HG03196 (cell line): ENCODE results near the gene ADCK1.
"Not testable (repeated sequence)": the region's sequence is repeated elsewhere in the genome, so short reads cannot be mapped to it uniquely, and the experiment has no call there.

Experiments used
- ATAC-seq: cut with Tn5 transposase; IDR thresholded peaks from one replicate; pipeline ENCODE4 v1.9.1; 2021; ENCODE audit not compliant: unreplicated experiment

Gene ADCK1

GRCh38 chr14:77864085-77864484, 64.2 kb downstream of the ADCK1 start:
- no peak for ATAC-seq

DNA sequence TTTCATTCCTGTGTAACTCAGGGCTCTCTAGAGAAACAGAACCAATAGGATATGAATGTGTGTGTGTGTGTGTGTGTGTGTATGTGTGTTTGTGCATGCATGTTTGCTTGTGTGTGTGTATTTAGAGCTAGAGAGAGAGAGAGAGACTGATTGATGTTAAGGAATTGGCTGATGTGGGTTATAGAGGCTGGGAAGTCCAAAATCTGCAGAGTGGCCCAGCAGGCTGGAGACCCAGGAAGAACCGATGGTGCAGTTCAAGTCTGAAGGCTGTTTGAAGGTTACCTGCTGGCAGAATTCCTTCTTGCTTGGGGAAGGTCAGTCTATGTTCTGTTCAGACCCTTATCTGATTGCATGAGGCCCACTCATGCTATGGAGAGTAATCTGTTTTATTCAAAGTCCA, 64.7 kb downstream of the ADCK1 start:
- no peak for ATAC-seq

GRCh38 chr14:77865455-77865854, 65.5 kb downstream of the ADCK1 start:
- no peak for ATAC-seq

GRCh38 chr14:77866932-77867331, 67.0 kb downstream of the ADCK1 start:
- ATAC-seq = no peak

DNA sequence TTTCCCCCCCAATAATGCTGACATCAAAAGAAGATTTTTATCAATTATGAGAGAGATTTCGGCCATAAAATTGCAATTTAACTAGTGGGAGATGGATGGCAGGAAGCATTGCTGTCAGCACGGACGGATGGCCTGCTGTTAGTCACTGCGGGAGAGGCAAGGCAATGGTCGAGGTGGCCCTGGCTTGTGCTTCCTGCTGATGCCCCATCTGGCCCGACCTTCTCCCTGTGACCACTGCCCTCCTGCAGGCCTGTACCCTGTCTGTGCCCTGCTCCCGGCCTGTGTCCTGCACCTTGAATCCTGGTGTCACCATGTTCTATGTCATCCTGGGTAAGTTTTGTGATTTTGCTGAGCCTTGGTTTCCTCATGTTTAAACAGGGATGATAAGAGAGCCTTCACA, 67.6 kb downstream of the ADCK1 start:
- no peak for ATAC-seq

GRCh38 chr14:77868552-77869285, 68.8 kb downstream of the ADCK1 start:
- no peak for ATAC-seq

GRCh38 chr14:77869340-77869739, 69.4 kb downstream of the ADCK1 start:
- no peak for ATAC-seq

DNA sequence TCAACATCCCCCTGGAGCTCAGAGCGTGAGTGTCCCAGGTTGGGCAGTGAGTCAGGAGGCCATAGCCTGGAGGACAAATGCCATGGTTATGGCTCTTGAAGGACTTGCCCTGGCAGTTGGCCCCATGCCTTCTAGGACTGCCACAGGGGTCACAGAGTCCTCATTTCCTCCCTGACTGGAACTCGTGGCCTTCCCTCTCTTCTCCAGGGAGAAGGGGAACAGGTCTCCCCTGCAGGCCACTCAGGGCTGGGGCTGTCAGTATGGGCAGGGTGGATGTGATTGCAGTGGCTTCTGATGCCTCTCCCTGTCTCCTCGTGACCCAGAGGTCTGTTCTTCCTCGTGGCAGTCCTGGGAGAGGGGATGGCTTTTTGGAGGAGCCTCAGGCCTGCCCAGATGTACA, 70.7 kb downstream of the ADCK1 start:
- ATAC-seq = no peak

DNA sequence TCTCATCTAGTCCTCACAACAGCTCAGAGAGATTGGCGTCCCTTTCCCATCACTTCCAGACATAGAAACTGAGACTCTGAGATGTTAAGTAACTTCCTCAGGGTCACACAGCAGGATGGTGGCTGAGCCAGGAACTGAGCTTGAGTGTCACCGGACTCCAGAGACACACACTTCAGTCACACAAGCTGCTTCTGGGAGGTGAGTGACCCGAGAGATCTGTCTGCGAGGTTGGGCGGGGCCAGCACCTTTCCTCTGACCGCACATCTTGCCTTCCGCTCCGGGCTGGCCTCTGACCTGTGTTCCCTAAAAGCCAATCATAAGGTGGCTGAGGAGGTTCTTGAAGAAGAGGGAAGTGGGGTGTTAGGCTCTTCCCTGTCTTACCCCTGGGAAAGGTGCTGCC, 72.2 kb downstream of the ADCK1 start:
- no peak for ATAC-seq

GRCh38 chr14:77872983-77873382, 73.1 kb downstream of the ADCK1 start:
- no peak for ATAC-seq

DNA sequence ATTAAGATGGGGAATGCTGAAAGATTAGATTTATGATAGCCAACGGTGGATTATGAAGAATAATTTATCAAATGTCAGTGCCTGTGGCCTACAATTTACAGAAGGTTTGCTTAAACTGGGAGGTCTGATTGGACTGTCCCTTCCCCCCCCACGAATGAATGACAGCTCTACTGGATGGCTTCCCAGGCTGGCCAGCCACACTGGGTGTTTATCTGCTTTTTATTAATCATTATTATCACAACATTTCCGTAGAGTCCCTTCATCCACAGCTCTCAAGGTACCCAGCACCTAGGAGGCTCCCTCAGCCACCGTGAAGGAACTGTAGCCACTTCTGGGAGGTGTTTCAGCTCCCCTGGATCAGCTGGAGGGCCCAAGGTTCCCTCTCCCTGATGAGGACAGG, 78.9 kb downstream of the ADCK1 start:
- no peak for ATAC-seq

GRCh38 chr14:77880056-77880455, 80.1 kb downstream of the ADCK1 start:
- ATAC-seq = no peak

DNA sequence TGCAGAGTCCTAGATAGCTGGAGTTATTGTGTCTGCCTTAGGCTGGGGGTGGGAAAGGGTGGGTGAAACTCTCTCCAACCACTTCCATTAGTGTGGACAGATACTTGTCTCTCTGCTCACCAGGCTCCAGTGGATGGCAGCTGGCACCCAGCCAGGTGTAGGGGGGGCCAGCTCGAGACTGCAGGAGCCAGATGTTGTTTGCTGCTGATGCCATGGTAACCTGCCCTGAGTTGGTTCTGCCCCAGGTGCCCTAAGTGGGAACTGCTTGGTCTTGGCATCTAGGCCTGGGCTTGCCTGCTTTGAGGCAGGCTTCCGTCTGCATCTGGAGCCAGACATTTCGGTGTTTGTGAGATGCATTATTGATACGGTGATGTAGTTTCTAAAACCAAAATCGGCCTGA, 82.2 kb downstream of the ADCK1 start:
- ATAC-seq = no peak

GRCh38 chr14:77882636-77883035, 82.7 kb downstream of the ADCK1 start:
- no peak for ATAC-seq

GRCh38 chr14:77883131-77883846, 83.4 kb downstream of the ADCK1 start:
- ATAC-seq = no peak

DNA sequence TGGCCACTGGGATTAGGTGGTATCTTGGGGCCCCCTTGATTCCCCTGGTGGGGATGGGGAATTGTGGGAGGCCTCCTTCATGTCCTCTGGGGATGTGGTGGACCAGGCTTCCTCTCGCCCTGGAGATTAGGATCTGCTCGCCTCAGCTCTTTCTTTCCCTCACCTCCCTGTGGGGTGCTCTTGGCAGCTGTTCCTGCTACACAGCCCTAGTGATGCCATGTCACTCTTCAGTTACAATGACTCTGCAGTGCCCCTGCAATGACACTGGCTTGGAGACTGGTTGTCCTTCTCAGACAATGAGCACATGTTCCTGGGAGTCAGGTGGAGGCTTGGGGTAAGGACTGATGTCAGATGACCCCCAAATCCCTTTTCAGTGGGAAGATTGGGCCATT, 83.9 kb downstream of the ADCK1 start:
- ATAC-seq = no peak

DNA sequence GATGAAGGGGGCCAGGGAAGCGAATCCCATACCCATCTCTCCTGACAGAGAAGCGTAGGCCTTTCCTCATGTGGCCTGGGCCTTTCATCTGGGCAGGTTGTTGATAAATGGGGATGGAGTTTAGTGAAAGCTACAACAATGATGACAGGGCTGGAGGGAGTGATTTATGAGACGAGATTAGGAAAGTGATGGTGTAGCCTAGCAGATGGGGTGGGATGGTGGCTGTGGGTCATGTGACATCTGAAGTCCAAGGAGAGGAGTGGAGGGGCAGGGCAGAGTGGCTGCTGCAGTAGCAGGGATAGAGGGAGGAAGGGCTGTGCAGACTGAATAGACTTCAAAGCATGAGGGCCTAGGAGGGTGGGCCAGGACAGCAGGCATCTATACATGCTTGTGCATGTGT, 85.5 kb downstream of the ADCK1 start:
- no peak for ATAC-seq

GRCh38 chr14:77886010-77886409, 86.1 kb downstream of the ADCK1 start:
- no peak for ATAC-seq

- not testable (repeated sequence) for ATAC-seq
Observed at GRCh38 chr14:77888903-77889302, 89.0 kb downstream of the ADCK1 start.

DNA sequence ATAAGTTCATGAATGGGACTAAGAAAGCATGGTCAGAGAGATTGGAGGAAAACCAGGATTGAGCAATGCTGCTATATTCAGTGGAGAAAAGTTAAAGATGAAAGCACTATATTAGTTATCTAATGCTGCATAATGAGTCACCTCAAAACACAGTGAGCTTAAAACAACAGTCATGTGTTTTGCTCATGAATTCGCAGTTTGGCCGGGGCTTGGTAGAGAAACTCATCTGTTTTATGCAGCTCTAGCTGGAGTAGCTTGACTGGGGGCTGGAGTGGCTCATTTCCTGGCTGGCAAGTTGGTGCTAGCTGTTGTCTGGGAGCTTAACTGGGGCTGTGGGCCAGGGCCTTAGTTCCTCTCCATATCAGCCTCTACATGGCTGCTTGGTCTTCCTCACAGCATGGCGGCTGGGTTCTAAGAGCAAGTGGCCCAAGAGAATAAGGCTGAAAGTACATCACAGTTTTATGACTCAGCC, 90.1 kb downstream of the ADCK1 start:
- no peak for ATAC-seq

DNA sequence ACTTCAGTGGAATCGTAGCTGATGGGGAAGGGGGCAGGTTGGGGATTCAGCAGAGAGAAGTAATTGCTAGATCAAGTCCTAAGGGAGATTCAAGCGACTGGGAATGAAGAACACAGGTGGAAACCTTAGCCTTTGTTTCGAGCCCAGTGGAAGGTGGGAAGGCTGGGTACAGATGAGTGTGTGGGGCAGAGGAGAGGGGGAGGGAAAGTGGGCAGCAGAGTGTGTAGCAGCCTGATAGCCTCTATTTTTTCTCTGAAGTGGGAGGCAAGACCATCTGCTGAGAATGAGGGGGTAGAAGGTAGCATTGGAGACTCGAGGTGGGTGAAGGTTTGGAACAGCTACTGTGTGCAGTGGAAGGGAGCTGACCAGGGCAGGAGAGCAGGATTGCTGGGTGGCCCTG, 91.0 kb downstream of the ADCK1 start:
- ATAC-seq = no peak

GRCh38 chr14:77892381-77892871, 92.5 kb downstream of the ADCK1 start:
- no peak for ATAC-seq
